ENCODE results near the gene LRIT3. TPM values are rescaled to one million over a fixed set of nuclear protein-coding genes. Genes with fewer than 3 reads are reported as not detected.
"Not testable (repeated sequence)": the region's sequence is repeated elsewhere in the genome, so short reads cannot be mapped to it uniquely, and the experiment has no call there.

LRIT3 gene
- total and polyA plus RNA-seq, 2 of the 8 experiments (the other 6 are each of a cell fraction or from before 2014, with no cell fraction given), result 0.11 TPM; not detected in 1

DNA sequence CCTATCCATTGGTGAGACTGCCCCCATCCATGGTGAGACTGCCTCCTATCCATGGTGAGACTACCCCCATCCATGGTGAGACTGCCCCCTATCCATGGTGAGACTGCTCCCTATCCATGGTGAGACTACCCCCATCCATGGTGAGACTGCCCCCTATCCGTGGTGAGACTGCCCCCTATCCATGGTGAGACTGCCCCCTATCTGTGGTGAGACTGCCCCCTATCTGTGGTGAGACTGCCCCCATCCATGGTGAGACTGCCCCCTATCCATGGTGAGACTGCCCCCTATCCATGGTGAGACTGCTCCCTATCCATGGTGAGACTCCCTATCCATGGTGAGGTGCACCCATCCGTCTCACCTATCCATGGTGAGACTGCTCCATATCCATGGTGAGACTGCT is 27.6 kb downstream of the LRIT3 start:
- H4K8ac ChIP-seq (ENCODE audit: extremely low read depth, insufficient read depth, low read length); H3K4me1 ChIP-seq (replicated peaks in 1 of 4; ENCODE audit: control insufficient read depth in 3 of 4, insufficient read depth in 4 of 4, low read length in 3 of 4); H3K9ac ChIP-seq (replicated peaks in 1 of 4; ENCODE audit: extremely low read depth in 1 of 4, low read depth in 3 of 4, low read length in 3 of 4); H3K18ac ChIP-seq (ENCODE audit: extremely low read depth, low read length); POLR2A ChIA-PET (ENCODE audit: partially characterized antibody); H3K4ac ChIP-seq (replicated peaks; ENCODE audit: insufficient read length, low read depth, low read length); H3K4me2 ChIP-seq (ENCODE audit: insufficient read depth in 1 of 2, low read depth in 2 of 2, low read length in 2 of 2); CTCF ChIA-PET (ENCODE audit: partially characterized antibody); H3K56ac ChIP-seq (replicated peaks; ENCODE audit: insufficient read length, low read depth, low read length); H4K20me1 ChIP-seq (replicated peaks in 1 of 2; ENCODE audit: control insufficient read depth in 1 of 2, insufficient read depth in 2 of 2, low read length in 2 of 2); H3K79me2 ChIP-seq (ENCODE audit: control insufficient read depth in 1 of 2, insufficient read depth in 2 of 2, low read length in 2 of 2); H3K36me3 ChIP-seq (ENCODE audit: control insufficient read depth in 2 of 4, insufficient read depth in 4 of 4, low read length in 3 of 4); H2BK20ac ChIP-seq (ENCODE audit: low read length); H2BK12ac ChIP-seq (ENCODE audit: low read depth, low read length); H2BK5ac ChIP-seq (ENCODE audit: low read depth, low read length); H3K27me3 ChIP-seq (replicated peaks in 1 of 4; ENCODE audit: control insufficient read depth in 3 of 4, extremely low read depth in 1 of 4, insufficient read depth in 3 of 4, low read length in 3 of 4); DNase-seq (ENCODE audit: low read depth in 1 of 2, low spot score in 2 of 2); H3K23me2 ChIP-seq (ENCODE audit: low read depth, low read length); H2BK15ac ChIP-seq (ENCODE audit: low read length); H3K23ac ChIP-seq (ENCODE audit: insufficient read length); FAIRE-seq; H4K5ac ChIP-seq (ENCODE audit: insufficient read length, low read depth, low read length); H3K4me3 ChIP-seq (ENCODE audit: extremely low read depth in 1 of 4, insufficient read depth in 2 of 4, low read depth in 3 of 4, low read length in 4 of 4); H3K9me3 ChIP-seq (ENCODE audit: insufficient read depth in 2 of 2, low read depth in 1 of 2, low read length in 1 of 2); H2AK5ac ChIP-seq (ENCODE audit: low read depth, low read length); H3K79me1 ChIP-seq (ENCODE audit: low read depth, low read length); H3K14ac ChIP-seq (ENCODE audit: insufficient read length); H3K27ac ChIP-seq (ENCODE audit: low read depth, low read length); H2BK120ac ChIP-seq (replicated peaks; ENCODE audit: low read depth, low read length); H2AFZ ChIP-seq (ENCODE audit: low read length); H4K91ac ChIP-seq (replicated peaks; ENCODE audit: insufficient read length, low read length): not testable (repeated sequence)
- 83% methylated on average over 1 of the region's 2 CpGs; no CpG with 5 or more reads in 1 of the 2 experiments for WGBS, 2 experiments (ENCODE audit: extremely low coverage in 1 of 2, insufficient coverage in 1 of 2, insufficient read length in 1 of 2, insufficient replicate concordance in 2 of 2, low coverage in 1 of 2, low lambda C conversion rate in 2 of 2, missing lambda C conversion rate in 1 of 2)

Data from H1 (cell line).